Measurements from ENCODE around the gene NUDCD2. TPM values are rescaled to one million over a fixed set of nuclear protein-coding genes. Genes with fewer than 3 reads are reported as not detected.

The NUDCD2 gene
- total and polyA plus RNA-seq, 3 donors from 2014 or later: 11.4 to 25.7 (median 12.9) TPM

DNA sequence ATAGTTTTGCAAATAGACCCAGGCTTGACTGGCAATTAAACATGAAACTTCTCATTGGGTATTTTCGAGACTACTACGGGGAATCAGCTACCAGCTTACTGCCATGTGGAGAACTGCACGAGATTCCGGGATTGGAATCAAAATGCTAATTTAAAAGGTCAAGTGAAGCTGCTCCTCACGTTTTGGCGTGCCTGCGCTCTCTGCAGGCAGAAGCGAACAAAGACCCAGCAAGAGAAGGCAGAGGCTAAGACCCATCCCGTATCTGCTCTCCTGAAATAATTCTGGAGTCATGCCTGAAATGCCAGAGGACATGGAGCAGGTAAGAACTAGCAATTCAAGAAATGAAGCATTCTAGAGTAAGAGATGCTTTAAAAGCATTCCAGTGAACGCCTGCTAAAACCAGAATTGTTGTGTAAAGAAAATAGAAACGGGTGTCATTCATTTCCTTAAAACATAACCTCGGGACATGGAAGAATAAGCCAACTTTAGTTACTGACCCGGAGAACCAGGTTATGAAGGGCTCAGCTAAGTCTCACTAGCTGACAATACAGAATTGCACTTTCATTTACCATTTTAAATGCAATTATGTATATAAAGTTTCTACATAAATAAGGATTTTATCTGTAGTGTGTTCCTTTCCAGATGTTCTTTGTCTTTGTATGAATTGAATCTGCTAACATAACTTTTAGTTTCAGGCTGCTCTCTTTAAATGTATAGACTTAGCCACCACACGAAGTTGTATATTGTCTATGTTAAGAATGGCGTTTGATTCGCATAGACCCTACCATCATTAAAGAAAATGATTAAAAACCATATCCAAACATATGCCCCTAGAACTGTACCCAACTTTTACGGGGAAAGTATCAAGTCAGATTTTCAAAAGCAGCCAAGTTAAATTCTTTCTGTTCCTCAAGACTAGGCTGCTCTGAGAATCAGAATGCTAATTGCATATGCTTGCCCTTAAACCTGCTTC, 43.5 kb upstream of the NUDCD2 start:
- intact Hi-C loops (cut with DNase I; ENCODE audit: low total_unique reads): loop anchor here (10.0 kb wide), 1 partner anchor 49 kb away; no protein-coding TSS in a partner anchor
- peak; percentile 77 for DNase-seq
- 1% methylated on average over 17 of the region's 17 CpGs for WGBS, 2 donors

GRCh38 chr5:163502521-163502920, 42.6 kb upstream of the NUDCD2 start:
- Histone ChIP-seq H3K4me3 (peak overlapping the region; percentile 84 to 85), H3K27ac (peak overlapping the region in 1 of 2 donors; percentile 98), H3K9me3 (no peaks in the 10 kb centered on the region), H3K36me3 (ENCODE audit: low read depth, missing control alignments) (no peaks in the 10 kb centered on the region), H3K27me3 (no peaks in the 10 kb centered on the region), H3K4me1 (peaks cover 9% of the 10 kb centered on the region)
- no peak for DNase-seq
- intact Hi-C loops (cut with DNase I; ENCODE audit: low total_unique reads): loop anchor here (10.0 kb wide), 1 partner anchor 48 kb away; no protein-coding TSS in a partner anchor
- 25 to 31% methylated on average over 8 of the region's 8 CpGs for WGBS, 2 donors
- TF ChIP-seq POLR2A (IDR thresholded peaks at IDR 0.05) (no peak), CTCF (IDR thresholded peaks at IDR 0.05) (no peak)

More for the DNA sequence above, 43.5 kb upstream of the NUDCD2 start:
- no peaks in the 10 kb centered on the region for H3K36me3 ChIP-seq (ENCODE audit: low read depth, missing control alignments)
- H3K4me3 ChIP-seq: peak overlapping the region; percentile 84 to 85
- H3K9me3 ChIP-seq: no peaks in the 10 kb centered on the region
- H3K27me3 ChIP-seq: no peaks in the 10 kb centered on the region
- TF ChIP-seq POLR2A (IDR thresholded peaks at IDR 0.05): no peak
- TF ChIP-seq CTCF (IDR thresholded peaks at IDR 0.05): no peak
- peak overlapping the region; percentile 94 to 98 for H3K27ac ChIP-seq
- H3K4me1 ChIP-seq: peaks cover 17% of the 10 kb centered on the region

DNA sequence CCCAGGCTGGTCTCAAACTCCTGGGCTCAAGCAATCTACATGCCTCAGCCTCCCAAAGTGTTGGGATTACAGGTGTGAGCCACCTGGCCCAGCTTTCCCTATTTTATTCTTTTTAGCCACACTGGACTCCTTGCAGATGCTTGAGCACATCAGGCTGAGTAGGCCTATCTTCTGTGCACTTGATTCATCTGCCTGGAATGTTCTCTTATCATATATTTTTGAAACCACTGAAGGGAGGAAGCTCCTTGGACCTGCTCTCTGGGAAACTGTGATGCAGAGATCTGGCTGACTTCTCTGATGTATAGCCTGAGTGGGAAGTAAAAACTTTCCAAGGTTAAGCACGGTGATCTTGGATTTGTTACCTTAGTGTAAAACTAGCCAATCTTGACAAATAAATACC, 39.0 kb upstream of the NUDCD2 start:
- Histone ChIP-seq H3K4me3 (no peak overlapping the region), H3K27ac (no peak overlapping the region), H3K9me3 (no peaks in the 10 kb centered on the region), H3K27me3 (no peaks in the 10 kb centered on the region), H3K36me3 (ENCODE audit: low read depth, missing control alignments) (no peaks in the 10 kb centered on the region), H3K4me1 (no peaks in the 10 kb centered on the region)
- intact Hi-C loops (cut with DNase I; ENCODE audit: low total_unique reads): no loop called here
- DNase-seq: no peak
- TF ChIP-seq CTCF (IDR thresholded peaks at IDR 0.05): no peak
- TF ChIP-seq POLR2A (IDR thresholded peaks at IDR 0.05): no peak
- 84 to 86% methylated on average over 1 of the region's 1 CpG for WGBS, 2 donors

GRCh38 chr5:163497315-163497714, 37.4 kb upstream of the NUDCD2 start:
- intact Hi-C loops (cut with DNase I; ENCODE audit: low total_unique reads): no loop called here
- H3K27ac ChIP-seq: no peak overlapping the region
- no peaks in the 10 kb centered on the region for H3K9me3 ChIP-seq
- H3K4me3 ChIP-seq: no peak overlapping the region
- DNase-seq: no peak
- H3K4me1 ChIP-seq: no peaks in the 10 kb centered on the region
- 82 to 91% methylated on average over 3 of the region's 3 CpGs for WGBS, 2 donors
- no peaks in the 10 kb centered on the region for H3K27me3 ChIP-seq
- TF ChIP-seq CTCF (IDR thresholded peaks at IDR 0.05) (no peak), POLR2A (IDR thresholded peaks at IDR 0.05) (no peak)
- no peaks in the 10 kb centered on the region for H3K36me3 ChIP-seq (ENCODE audit: low read depth, missing control alignments)
